HepG2 (cell line): ENCODE measurements around the gene LINGO1. TPM values are rescaled to one million over a fixed set of nuclear protein-coding genes. Genes with fewer than 3 reads are reported as not detected.

ENCODE experiments used
- ATF3 ChIP-seq: sonication (generic); formaldehyde crosslinking; IDR thresholded peaks from 2 replicates; pipeline ENCODE4 v1.4.0; 2020; ENCODE audit warnings: missing genetic modification reagents
- ATRX ChIP-seq: sonication (generic); formaldehyde crosslinking; IDR thresholded peaks from 2 replicates; pipeline ENCODE4 v1.4.0; 2020; ENCODE audit warnings: missing genetic modification reagents, borderline replicate concordance
- FOXO1 ChIP-seq: sonication (generic); formaldehyde crosslinking; IDR thresholded peaks from 2 replicates; pipeline ENCODE4 v1.4.0; 2020; ENCODE audit warnings: missing genetic modification reagents
- KLF9 ChIP-seq: IDR thresholded peaks from 2 replicates; pipeline ENCODE4 v1.6.1; 2016; ENCODE audit warnings: low read depth
- MXI1 ChIP-seq: IDR thresholded peaks from 3 replicates; pipeline ENCODE4 v1.6.1; 2012; ENCODE audit warnings: low read depth, low read length, inconsistent platforms, borderline replicate concordance
- NCOA1 ChIP-seq: sonication (generic); formaldehyde crosslinking; IDR thresholded peaks from 2 replicates; pipeline ENCODE4 v1.9.0; 2021; ENCODE audit warnings: missing genetic modification reagents
- NFE2L1 ChIP-seq: sonication (generic); formaldehyde crosslinking; IDR thresholded peaks from 2 replicates; pipeline ENCODE4 v1.4.0; 2020; ENCODE audit warnings: missing genetic modification reagents, mild to moderate bottlenecking, borderline replicate concordance
- TEAD3 ChIP-seq: optimal IDR thresholded peaks from 2 replicates; pipeline ENCODE3; 2016; ENCODE audit warnings: borderline replicate concordance
- U2AF1 ChIP-seq: fragments of 200-400 bp; formaldehyde crosslinking; optimal IDR thresholded peaks from 2 replicates; pipeline ENCODE3; 2017; ENCODE audit warnings: mild to moderate bottlenecking, low read depth, low read length
- ZNF180 ChIP-seq: sonication (generic); formaldehyde crosslinking; IDR thresholded peaks from 2 replicates; pipeline ENCODE4 v1.4.0; 2020; ENCODE audit warnings: low read depth, missing genetic modification reagents, borderline replicate concordance
- ZNF280B ChIP-seq: sonication (generic); formaldehyde crosslinking; IDR thresholded peaks from 2 replicates; pipeline ENCODE4 v1.5.0; 2020; ENCODE audit warnings: missing genetic modification reagents, mild to moderate bottlenecking, borderline replicate concordance
- ZNF329 ChIP-seq: sonication (generic); formaldehyde crosslinking; IDR thresholded peaks from 2 replicates; pipeline ENCODE4 v1.9.0; 2021; ENCODE audit warnings: low read depth, mild to moderate bottlenecking, missing genetic modification reagents
- ZNF432 ChIP-seq: sonication (generic); formaldehyde crosslinking; IDR thresholded peaks from 2 replicates; pipeline ENCODE4 v1.5.0; 2020; ENCODE audit warnings: missing genetic modification reagents, mild to moderate bottlenecking, borderline replicate concordance
- ZNF530 ChIP-seq: sonication (generic); formaldehyde crosslinking; IDR thresholded peaks from 2 replicates; pipeline ENCODE4 v1.5.0; 2020; ENCODE audit warnings: low read depth, mild to moderate bottlenecking, missing genetic modification reagents
- ZNF556 ChIP-seq: sonication (generic); formaldehyde crosslinking; IDR thresholded peaks from 2 replicates; pipeline ENCODE4 v1.4.0; 2020; ENCODE audit warnings: mild to moderate bottlenecking, missing genetic modification reagents, borderline replicate concordance
- ZNF773 ChIP-seq: sonication (generic); formaldehyde crosslinking; IDR thresholded peaks from 2 replicates; pipeline ENCODE4 v1.4.0; 2020; ENCODE audit warnings: missing genetic modification reagents, borderline replicate concordance
- polyA plus RNA-seq, 8 experiments: library from polyadenylated mRNA; depleted of rRNA in 3 of 8; stranded (reverse) in 7 of 8; unstranded in 1 of 8; fragments of >200 nt; fragmentation: Illumina TruSeq in 4 of 8; extraction: Trizol in 4 of 8; gene quantifications; 2 replicates each; pipeline versions ENCODE4 v1.2.1 to v1.2.3, GENCODE V29; 2011 to 2016; ENCODE audit warnings: low read depth in 4 of 8, missing spikeins in 1 of 8, mixed read lengths in 1 of 8; ENCODE audit not compliant: insufficient read depth in 1 of 8
- total RNA-seq, 5 experiments: library from RNA; depleted of rRNA; stranded (reverse); fragments of >200 nt; fragmentation: Illumina TruSeq; extraction: Trizol; gene quantifications; 2 replicates each; pipeline ENCODE4 v1.2.3, GENCODE V29; 2016; ENCODE audit warnings: low read depth in 1 of 5
- TF ChIP-seq, protein P1 (sequence below): sonication (generic); formaldehyde crosslinking; IDR thresholded peaks from 2 replicates; pipeline ENCODE4 v1.4.0; 2020; ENCODE audit warnings: mild to moderate bottlenecking, missing genetic modification reagents
- TF ChIP-seq, protein P2 (sequence below): sonication (generic); formaldehyde crosslinking; IDR thresholded peaks from 2 replicates; pipeline ENCODE4 v1.5.0; 2020; ENCODE audit warnings: mild to moderate bottlenecking, missing genetic modification reagents, borderline replicate concordance
- TF ChIP-seq, protein P3 (sequence below): sonication (generic); formaldehyde crosslinking; IDR thresholded peaks from 2 replicates; pipeline ENCODE4 v1.4.0; 2020; ENCODE audit warnings: missing genetic modification reagents

Gene LINGO1
- total and polyA plus RNA-seq, 2 of the 13 experiments (the other 11 are each of a cell fraction or from before 2014, with no cell fraction given) = 0.07 TPM; not detected in 1

- TF ChIP-seq ZNF329 (CRISPR knock-in tag) (no peak), ZNF432 (no peak), ATF3 (no peak), NCOA1 (CRISPR knock-in tag) (no peak), TEAD3 (CRISPR knock-in tag) (peak; percentile 64), ATRX (no peak), ZNF773 (CRISPR knock-in tag) (no peak), KLF9 (CRISPR knock-in tag) (no peak), FOXO1 (CRISPR knock-in tag) (no peak), ZNF530 (CRISPR knock-in tag) (no peak), ZNF556 (no peak), ZNF180 (no peak), MXI1 (no peak), ZNF280B (CRISPR knock-in tag) (no peak), NFE2L1 (CRISPR knock-in tag) (no peak), U2AF1 (no peak)
- TF ChIP-seq, protein P1, sequence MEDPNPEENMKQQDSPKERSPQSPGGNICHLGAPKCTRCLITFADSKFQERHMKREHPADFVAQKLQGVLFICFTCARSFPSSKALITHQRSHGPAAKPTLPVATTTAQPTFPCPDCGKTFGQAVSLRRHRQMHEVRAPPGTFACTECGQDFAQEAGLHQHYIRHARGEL (CRISPR knock-in tag) = no peak
- TF ChIP-seq, protein P2, sequence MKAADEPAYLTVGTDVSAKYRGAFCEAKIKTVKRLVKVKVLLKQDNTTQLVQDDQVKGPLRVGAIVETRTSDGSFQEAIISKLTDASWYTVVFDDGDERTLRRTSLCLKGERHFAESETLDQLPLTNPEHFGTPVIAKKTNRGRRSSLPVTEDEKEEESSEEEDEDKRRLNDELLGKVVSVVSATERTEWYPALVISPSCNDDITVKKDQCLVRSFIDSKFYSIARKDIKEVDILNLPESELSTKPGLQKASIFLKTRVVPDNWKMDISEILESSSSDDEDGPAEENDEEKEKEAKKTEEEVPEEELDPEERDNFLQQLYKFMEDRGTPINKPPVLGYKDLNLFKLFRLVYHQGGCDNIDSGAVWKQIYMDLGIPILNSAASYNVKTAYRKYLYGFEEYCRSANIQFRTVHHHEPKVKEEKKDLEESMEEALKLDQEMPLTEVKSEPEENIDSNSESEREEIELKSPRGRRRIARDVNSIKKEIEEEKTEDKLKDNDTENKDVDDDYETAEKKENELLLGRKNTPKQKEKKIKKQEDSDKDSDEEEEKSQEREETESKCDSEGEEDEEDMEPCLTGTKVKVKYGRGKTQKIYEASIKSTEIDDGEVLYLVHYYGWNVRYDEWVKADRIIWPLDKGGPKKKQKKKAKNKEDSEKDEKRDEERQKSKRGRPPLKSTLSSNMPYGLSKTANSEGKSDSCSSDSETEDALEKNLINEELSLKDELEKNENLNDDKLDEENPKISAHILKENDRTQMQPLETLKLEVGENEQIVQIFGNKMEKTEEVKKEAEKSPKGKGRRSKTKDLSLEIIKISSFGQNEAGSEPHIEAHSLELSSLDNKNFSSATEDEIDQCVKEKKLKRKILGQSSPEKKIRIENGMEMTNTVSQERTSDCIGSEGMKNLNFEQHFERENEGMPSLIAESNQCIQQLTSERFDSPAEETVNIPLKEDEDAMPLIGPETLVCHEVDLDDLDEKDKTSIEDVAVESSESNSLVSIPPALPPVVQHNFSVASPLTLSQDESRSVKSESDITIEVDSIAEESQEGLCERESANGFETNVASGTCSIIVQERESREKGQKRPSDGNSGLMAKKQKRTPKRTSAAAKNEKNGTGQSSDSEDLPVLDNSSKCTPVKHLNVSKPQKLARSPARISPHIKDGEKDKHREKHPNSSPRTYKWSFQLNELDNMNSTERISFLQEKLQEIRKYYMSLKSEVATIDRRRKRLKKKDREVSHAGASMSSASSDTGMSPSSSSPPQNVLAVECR (CRISPR knock-in tag) = no peak; the same call in 1 of the 2 replicates
- TF ChIP-seq, protein P3, sequence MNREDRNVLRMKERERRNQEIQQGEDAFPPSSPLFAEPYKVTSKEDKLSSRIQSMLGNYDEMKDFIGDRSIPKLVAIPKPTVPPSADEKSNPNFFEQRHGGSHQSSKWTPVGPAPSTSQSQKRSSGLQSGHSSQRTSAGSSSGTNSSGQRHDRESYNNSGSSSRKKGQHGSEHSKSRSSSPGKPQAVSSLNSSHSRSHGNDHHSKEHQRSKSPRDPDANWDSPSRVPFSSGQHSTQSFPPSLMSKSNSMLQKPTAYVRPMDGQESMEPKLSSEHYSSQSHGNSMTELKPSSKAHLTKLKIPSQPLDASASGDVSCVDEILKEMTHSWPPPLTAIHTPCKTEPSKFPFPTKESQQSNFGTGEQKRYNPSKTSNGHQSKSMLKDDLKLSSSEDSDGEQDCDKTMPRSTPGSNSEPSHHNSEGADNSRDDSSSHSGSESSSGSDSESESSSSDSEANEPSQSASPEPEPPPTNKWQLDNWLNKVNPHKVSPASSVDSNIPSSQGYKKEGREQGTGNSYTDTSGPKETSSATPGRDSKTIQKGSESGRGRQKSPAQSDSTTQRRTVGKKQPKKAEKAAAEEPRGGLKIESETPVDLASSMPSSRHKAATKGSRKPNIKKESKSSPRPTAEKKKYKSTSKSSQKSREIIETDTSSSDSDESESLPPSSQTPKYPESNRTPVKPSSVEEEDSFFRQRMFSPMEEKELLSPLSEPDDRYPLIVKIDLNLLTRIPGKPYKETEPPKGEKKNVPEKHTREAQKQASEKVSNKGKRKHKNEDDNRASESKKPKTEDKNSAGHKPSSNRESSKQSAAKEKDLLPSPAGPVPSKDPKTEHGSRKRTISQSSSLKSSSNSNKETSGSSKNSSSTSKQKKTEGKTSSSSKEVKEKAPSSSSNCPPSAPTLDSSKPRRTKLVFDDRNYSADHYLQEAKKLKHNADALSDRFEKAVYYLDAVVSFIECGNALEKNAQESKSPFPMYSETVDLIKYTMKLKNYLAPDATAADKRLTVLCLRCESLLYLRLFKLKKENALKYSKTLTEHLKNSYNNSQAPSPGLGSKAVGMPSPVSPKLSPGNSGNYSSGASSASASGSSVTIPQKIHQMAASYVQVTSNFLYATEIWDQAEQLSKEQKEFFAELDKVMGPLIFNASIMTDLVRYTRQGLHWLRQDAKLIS = no peak
These were observed 63.6 kb downstream of the LINGO1 start (continued) for GRCh38 chr15:77568973-77569728.
